NCI-H1048 (cell line): ENCODE data around the gene PROB1.
"Not testable (repeated sequence)": the region's sequence is repeated elsewhere in the genome, so short reads cannot be mapped to it uniquely, and the experiment has no call there.

ENCODE experiments used
- DNase-seq: peaks from one replicate; lab custom pipeline; 2025; lab: John Stamatoyannopoulos, UW

Gene PROB1

DNA sequence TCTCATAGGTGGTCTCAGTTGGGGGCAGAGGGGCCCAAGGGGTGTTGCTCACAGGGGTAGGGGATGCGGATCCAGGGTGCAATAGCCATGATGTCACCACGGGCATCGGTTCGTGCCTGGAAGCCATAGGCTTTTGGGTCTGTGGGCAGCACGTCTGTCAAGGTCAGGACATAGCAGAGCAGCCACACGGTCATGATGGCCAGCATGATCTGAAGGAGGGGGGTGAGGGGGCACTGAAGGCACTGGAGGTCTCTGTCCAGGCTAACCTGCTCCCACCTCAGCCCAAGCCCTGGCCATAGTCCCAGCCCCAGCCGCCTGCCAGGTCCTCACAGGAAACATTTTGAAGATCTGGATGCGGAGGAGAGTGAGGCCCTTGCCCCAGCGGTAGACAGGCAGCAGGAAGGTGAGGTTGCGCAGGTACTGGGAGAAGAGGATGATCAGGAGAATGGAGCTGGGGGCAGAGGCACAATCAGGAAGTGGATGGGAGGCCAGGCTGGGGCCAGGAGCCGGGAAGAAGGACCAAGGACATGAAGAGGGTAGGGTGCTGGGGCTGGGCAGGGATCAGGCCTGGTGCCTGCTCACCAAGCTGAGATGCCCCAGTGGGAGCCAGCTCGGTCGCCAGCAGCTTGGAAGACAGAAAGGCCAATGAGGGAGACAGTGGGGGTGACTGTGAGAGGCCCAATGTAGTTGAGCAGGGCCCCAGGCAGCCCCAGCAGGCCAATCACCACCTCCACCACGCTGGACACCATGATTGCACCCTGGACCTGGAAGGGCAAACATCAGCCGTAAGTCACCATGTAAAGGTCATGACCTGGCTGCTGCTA, 15.1 kb downstream of the PROB1 start:
- DNase-seq: no peak

DNA sequence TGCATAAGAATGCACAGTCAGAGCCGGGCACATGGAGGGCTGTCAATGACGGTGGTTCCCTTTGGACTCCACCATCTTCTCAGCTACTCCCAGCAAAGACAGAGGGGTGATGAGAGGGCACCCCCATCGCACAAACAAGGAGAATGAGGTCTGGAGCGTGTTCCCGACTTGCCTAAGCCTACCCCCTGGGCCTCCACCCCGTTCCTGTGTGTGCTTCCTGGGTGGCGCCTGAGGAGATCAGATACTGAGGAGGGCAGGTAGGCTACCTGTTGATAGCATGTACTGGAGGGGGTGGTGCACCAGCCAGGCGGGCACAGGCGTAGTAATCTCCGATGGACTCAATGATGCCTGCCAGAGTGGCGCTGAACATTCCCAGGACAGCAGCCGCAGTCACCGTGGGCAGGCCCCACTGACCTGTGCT, 16.0 kb downstream of the PROB1 start:
- no peak for DNase-seq

DNA sequence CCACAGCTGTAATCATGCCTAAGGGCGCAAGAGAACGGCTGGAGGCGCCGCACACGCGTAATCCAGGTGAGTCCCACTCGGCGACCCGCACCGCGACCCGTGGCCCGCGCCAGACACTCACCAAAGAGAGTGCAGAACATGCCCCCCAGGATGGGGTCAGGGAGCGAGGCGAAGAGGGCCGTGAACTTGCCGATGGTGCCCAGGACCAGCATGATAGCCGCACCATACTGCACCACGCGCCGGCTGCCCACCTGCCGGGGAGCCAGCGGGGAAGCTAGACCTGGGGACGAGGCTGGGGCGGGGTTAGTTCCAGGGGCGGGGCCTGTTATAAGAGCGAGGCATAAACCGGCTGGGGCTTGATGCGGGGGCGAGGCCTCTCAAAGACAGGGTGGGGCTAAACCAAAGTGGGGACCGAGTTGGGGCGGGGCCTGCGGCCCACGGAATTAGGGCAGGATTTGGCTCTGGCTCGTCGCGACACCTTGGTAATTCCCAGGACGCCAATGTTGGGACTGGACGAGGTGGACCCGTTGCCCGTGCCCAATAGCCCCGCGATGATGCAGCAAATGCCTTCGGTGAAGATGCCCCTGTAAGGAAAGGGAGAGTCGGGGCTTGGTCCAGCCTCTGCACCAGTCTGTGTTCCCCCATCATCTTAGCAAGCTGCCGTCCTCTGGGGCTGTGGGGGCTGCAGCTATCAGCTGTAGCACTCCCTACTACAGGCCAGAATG, 16.6 kb downstream of the PROB1 start:
- no peak for DNase-seq

DNA sequence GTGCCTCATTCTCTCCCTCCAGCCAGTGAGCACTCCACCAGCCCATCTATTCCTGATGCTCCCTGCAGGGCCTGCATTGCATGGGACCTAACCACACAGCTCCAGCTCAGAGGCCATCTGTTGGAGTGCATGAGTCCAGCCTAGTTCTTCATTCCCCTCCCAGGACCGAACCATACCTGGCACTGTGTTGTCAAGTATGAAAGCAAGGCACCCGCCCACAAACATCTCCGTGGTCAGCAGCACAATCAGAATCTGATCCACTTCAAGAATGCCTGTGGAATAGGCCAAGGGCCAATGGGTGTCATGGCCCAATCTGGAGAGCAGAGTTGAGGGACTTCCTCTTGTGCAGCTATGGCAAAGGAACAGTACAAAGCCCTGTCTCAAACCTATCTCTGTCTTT, 17.7 kb downstream of the PROB1 start:
- no peak for DNase-seq

DNA sequence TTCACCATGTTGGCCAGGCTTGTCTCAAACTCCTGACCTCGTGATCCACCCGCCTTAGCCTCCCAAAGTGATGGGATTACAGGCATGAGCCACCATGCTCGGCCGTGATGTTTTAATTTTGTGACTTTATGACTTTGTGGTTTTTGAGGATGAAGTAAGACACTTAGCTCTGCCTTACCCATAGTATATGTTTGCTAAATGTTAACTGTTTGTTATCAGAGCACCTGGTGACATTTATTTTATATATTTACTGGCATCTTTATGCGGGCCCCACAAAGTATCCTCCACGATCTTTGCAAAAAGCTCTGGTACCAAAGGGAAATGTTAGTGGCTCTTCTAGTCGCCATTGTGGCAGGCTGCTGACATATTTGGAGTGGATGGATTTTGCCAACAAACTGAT, 18.5 kb downstream of the PROB1 start:
- DNase-seq: no peak

DNA sequence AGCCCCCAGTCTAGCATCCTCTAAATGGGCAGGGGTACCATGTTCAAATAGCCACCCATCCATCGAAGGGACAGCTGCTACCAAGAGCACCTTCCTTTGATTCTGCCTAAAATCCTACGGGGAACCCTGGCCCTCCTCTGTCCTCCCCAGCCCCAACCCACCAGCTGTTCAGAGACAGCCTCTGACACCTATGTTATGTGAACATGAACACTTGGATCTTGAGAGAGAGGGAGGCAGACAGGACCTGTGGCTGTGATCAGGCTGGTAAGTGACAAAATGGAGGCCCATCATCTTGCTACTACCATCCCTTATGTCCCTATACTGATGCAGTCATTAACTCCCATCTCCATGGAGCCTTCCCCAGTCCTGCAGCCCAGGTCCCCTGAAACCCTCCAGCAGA, 20.0 kb downstream of the PROB1 start:
- DNase-seq: no peak

DNA sequence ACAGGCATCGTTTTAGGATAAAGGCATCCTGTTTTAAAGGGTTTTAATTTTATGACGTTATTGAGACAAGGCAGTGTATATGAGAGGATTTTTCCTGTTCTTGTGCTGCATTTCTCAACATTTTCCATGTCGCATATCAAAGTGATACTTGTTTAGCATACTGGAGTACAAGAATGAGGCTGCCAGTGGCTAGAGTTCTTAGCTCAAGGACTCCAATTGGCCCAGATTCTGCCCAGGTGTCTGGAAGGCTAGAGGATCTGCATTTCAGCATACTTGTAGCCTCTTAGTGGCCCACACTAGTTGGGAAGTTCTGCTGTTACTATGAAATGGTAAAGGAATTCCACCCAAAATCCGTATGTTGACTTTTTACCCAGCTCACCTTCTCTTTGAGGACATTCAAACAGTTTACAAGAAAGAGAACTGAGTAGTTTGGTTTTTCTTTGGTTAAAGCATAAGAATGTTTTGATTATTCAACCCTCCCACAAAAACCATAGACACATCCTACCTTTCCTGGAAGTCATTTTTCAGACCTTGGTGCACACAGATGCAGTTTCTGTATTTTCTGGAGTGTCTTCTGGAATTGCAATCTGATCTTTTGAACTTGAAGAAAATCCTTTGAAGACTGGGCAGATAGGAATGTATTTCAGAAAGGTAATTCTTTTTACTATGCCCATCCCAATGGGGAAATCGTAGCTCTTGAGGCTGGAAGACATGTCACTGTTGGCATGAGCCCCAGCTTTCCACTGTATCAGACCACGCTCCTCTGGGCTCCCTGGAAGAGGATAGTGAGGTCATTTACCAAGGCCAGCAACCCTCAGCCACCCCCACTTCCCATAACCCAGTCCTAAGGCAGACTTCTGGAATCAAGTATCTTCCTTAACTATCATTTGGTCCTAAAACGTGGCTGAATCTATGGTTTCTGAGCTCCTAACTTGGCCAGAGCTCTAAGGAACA, 23.1 kb downstream of the PROB1 start:
- no peak for DNase-seq

DNA sequence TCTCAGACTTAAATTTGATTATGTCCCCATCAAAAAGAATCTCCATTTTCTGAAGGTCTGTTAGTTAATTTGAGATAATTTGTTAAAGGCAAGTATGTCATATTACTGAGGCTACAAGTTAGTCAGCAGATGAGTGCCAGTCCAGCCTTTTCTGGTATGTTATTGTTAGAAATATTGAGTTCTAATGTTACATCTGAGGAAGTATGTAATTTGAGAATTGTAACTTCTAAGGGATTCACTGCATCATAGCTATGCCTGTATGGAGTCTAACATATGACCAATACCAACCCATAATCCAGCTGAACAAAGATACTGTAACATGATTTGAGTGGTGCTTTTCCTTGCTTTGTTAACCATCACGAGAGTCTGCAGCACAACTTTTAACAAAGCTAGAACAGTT, 25.7 kb downstream of the PROB1 start:
- DNase-seq: no peak

DNA sequence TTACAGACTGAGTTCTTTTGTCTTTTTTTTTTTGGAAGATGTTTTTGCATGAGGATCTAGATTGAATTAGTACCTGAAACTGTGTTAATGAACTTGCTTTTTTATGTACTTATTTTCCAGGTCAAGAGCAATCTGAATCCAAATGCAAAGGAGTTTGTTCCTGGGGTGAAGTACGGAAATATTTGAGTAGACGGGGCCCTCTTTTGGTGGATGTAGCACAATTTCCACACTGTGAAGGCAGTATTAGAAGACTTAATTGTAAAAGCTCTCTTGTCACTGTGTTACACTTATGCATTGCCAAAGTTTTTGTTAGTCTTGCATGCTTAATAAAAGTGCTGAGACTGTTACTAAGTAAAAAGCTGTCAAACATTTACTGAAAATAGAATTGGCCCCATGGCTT, 26.3 kb downstream of the PROB1 start:
- no peak for DNase-seq

DNA sequence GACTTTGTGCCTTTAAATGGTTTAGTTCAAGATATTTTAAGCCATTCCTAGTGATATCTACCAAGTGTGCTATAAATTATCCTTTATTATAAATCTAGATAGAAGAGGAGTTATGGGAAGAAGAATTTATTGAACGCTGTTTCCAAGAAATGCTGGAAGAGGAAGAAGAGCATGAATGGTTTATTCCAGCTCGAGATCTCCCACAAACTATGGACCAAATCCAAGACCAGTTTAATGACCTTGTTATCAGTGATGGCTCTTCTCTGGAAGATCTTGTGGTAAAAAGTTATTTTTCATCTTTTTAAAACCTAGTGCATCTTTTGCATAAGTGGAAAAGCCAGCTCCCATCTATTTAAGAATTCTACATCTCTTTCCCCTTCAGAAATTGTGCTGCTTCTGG, 30.4 kb downstream of the PROB1 start:
- no peak for DNase-seq

DNA sequence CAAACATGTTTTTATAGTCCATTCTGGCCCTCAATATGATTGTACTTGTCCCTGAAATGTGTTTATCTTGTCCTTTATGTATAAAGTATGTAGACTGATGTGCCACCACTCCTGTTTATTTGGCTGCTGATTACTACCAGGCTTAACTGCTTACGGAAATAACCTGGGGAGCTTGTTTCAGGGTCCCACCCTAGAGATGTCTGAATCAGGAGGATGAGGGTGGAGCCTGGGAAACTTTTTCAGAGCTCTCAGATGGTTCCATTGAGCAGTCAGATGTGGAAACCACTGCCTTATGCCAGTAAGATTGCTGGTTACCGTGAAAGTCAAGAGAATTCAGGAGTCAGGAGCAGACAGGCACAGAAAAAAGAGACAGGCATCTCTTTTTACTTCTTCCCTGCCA, 31.0 kb downstream of the PROB1 start:
- no peak for DNase-seq

DNA sequence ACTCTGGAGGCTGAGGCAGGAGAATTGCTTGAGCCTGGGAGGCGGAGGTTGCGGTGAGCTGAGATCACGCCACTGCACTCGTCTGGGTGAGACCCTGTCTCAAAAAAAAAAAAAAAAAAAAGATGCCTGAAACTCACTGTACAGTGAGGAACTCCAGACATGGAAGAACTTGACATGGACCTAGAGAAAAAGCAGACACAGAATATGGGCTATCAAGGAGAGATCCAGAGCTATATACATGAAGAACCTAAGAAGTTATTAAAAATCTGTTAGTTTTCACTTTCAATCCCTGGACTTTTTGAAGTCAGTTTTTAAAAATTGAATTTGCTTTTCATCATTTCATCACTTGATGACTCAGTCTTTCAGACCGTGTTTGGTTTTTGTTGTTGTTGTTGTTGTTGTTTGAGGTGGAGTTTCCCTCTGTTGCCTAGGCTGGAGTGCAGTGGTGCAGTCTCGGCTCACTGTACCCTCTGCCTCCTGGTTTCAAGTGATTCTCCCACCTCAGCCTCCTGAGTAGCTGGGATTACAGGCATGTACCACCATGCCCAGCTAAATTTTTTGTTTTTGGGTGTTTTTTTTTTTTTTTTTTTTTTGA, 33.0 kb downstream of the PROB1 start:
- DNase-seq: no peak

DNA sequence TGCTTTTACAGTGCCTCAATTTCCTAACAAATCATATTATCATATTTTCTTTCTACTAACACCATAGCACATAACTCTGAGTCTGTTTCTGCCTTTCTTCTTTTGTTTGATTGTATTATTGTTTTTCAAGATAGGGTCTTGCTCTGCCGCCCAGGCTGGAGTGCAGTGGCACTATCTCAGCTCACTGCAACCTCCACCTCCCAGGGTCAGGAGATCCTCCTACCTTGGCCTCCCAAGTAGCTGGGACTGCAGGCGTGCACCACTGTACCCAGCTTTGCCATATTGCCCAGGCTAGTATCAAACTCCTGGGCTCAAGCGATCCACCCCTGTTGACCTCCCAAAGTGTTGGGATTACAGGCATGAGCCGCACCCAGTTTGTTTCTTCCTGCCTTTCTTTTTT, 34.5 kb downstream of the PROB1 start:
- DNase-seq: no peak

DNA sequence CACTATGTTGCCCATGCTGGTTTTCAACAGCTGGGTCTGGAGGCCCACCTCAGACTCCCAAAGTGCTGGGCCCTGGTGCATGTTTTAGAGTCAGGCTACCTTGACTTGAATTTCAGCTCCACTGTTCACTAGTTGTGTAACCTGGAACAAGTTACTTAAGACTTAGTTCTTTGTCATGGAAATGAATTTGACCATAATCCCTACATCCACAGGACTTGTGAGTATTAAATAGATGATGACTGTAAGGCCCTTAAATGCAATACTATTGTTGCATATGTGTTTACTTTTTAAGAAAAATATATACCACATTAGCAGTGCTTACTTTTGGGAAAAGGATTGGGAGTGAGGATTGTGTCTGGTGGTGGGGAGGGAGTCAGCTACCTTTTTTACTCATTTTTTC, 36.8 kb downstream of the PROB1 start:
- DNase-seq: no peak

DNA sequence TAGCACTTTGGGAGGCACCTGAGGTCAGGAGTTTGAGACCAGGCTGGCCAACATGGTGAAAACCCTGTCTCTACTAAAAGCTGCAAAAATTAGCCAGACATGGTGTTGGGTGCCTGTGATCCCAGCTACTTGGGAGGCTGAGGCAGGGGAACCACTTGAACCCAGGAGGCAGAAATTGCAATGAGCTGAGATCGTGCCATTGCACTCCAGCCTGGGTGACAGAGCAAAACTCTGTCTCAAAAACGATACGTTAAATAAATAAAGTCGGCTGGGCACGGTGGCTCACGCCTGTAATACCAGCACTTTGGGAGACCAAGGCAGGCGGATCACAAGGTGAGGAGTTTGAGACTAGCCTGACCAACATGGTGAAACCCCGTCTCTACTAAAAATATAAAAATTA, 39.0 kb downstream of the PROB1 start:
- DNase-seq: not testable (repeated sequence)

DNA sequence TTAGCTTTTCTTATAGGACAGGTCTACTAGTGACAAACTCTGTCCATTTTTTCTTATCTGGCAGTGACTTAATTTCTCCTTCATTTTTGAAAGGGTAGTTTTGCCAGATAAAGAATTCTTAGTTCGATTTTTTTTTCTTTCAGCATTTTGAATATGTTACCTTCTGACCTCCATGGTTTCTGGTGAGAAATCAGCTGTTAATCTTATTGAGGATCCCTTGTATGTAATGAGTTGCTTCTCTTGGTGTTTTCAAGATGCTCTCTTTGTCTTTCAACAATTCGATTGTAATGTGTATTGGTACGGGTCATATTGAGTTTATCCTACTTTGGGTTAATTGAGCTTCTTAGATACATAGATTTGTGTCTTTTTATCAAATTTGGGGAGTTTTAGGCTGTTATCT, 40.7 kb downstream of the PROB1 start:
- DNase-seq: no peak

DNA sequence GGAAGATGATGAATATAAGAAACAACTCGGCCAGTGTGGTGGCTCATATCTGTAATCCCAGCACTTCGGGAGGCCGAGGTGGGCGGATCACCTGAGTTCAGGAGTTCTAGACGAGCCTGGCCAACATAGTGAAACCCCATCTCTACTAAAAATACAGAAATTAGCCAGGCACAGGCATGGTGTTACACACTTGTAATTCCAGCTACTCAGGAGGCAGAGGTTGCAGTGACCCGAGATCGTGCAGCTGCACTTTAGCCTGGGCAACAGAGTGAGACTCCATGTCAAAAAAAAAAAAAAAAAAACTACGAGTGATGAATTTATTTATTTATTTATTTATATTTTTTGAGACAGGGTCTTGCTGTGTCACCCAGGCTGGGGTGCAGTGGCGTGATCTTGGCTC, 47.0 kb downstream of the PROB1 start:
- not testable (repeated sequence) for DNase-seq

DNA sequence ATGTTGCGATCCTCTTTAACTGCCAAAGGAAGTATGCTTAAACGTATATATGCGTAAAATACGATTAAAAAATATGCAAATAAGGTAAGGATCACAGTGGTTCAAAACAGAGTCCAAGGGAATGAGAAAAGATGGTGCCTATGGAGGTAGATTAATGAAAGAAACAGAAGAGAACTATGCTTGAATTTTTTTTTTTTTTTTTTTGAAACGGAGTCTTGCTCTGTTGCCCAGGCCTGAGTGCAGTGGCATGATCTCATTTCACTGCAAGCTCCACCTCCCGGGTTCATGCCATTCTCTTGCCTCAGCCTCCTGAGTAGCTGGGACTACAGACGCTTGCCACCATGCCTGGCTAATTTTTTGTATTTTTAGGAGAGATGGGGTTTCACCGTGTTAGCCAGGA, 49.5 kb downstream of the PROB1 start:
- not testable (repeated sequence) for DNase-seq

DNA sequence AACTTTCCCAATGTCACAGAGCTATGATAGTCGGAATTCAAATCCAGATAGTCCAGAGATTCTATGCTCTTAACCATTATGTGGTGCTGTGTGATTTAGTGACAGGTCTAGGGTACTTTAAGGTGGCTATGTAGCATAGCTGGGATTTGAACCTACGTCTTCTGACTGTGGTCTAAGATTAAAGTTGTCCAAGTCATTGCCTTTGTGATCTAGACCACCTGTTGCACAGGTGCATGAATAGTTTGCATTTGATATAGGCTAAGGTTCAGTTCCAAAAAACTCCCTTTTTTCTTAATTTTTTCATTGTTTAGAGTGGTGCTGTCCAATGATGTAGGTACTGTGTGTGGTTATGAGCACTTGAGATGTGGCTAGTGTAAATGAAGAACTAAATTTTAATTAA, 50.7 kb downstream of the PROB1 start:
- DNase-seq: no peak

DNA sequence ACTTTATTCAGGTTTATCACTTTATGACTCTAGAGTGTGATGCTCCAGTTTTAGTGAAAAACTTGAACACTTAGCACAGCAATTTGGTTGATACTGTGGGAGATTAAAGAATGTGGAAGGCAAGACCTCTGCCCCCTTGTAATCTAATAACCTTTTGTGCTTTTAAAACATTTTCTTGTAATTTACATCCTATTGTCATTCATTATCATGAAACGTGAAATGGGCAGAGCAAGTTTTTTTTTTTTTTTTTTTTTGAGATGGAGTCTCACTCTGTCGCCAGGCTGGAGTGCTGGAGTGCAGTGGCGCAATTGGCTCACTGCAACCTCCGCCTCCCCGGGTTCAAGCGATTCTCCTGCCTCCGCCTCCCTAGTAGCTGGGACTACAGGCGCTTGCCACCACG, 51.4 kb downstream of the PROB1 start:
- no peak for DNase-seq

DNA sequence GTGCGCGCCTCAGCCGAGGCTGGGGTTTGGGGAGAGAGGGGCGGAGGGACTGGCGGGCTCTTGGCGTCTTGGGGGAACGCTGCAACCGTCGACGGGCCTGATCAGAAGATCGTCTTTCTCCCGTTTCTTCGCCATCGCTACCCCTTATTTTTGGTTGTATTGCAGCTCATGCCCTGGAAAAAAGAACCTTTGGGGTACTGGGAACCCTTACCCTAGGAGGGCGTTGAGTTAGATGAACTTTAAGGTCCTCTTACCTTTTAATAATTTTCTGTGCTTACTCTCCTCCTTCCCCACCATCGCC, 52.5 kb downstream of the PROB1 start:
- DNase-seq: no peak

DNA sequence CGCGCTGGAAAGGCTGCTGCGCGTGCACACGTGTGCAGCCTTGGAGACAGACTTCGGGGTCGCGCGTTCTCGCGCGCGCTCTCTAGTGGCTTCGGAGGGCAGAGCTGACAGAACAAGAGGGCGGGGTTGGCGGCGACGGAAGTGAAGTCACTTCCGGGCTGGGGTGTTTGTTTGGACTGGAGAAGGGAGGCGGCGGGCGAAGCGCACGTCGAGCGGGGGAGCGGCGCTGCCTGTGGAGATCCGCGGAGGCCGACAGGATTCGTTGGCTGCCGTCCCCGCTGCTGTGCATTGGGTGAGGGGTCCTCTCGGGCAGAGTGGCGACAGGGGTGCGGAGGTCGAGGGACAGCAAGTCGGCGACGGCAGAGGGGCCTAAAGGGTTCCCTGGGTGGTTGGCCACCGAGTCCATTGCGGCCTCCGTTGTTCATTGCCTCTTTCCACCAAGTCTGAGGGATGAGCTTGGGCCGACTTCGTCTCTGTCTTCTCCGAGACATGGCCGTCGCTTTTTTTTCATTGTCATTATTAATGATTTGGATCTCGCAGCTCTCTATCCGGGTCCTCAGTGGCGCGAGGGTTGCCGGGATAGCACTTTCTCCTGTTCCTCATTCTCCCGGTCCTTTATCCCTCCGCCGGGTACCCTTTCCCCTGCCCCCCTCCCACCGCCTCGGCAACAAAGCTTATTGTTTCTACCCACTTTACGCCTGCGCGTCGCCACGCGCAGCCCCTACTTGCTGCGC, 53.0 kb downstream of the PROB1 start, which contains the start of gene PAIP2:
Gene PAIP2, plus strand, starts transcription at position 166 of the 734 bp plus-strand sequence. CDS start 21,931 bp downstream, outside the sequence.
- peak; percentile 94 for DNase-seq
